HCT116 (cell line): Measurements from ENCODE around the gene IGSF5. TPM values are rescaled to one million over a fixed set of nuclear protein-coding genes. Genes with fewer than 3 reads are reported as not detected.

Experiments used
- ATAC-seq: fragments of 200-7000 bp; cut with Tn5 transposase; 2 replicates; pipeline ENCODE4 v1.9.1; 2020; ENCODE audit warnings: mild to moderate bottlenecking, moderate library complexity
- BruUV-seq: library from RNA; stranded (reverse); fragments of 400-500 nt; replicated peaks from 2 replicates; lab custom pipeline; 2021; lab: Mats Ljungman, UMichigan
- CTCF ChIA-PET: fragments of 300-600 bp; sonication (Branson Sonifier 250); formaldehyde crosslinking; loops from one replicate; lab custom pipeline; 2021; ENCODE audit warnings: antibody characterized with exemption; lab: Charles Lee
- POLR2A ChIA-PET: fragments of 300-600, 350-600 bp; sonication (Branson Sonifier 250); formaldehyde crosslinking; loops from one replicate; lab custom pipeline; 2021; ENCODE audit warnings: antibody characterized with exemption; lab: Charles Lee
- RAD21 ChIA-PET, 2 experiments: fragments of 300-600 bp; sonication (Branson Sonifier 250); formaldehyde crosslinking; loops; one replicate each; lab custom pipeline; 2023; ENCODE audit warnings: low total read pairs in 2 of 2; ENCODE audit not compliant: uncharacterized antibody in 2 of 2, unreplicated experiment in 2 of 2, low non-redundant PET in 1 of 2; lab: Charles Lee
- DNase-seq: peaks from one replicate; pipeline ENCODE4 v3.0.0-alpha.2; 2010; ENCODE audit warnings: low read depth, low spot score
- H2AFZ ChIP-seq: fragments of 200-600 bp; shearing (Covaris generic), sonication (generic); 2 replicates; pipeline ENCODE4 v1.6.1; 2017; ENCODE audit warnings: low read depth, mixed run types, mixed read lengths, antibody characterized with exemption, low read length; ENCODE audit not compliant: poor library complexity, severe bottlenecking
- H3K27ac ChIP-seq: 2 replicates; pipeline ENCODE4 v1.5.1; 2012; ENCODE audit warnings: low read depth, low read length
- H3K27me3 ChIP-seq: fragments of 200-600 bp; sonication (generic); 2 replicates; pipeline ENCODE4 v1.6.1; 2016; ENCODE audit warnings: mixed run types, low read length, mixed read lengths; ENCODE audit not compliant: insufficient read depth
- H3K36me3 ChIP-seq, 2 experiments: fragments of 200-500 bp in 1 of 2; fragments of 200-600 bp in 1 of 2; sonication (Bioruptor generic) in 1 of 2; sonication (generic) in 1 of 2; 2 replicates each; pipeline versions ENCODE4 v1.5.1 to v1.6.1; 2014 to 2016; ENCODE audit warnings: low read length in 2 of 2, inconsistent platforms in 1 of 2, mixed read lengths in 1 of 2, mixed run types in 1 of 2; ENCODE audit not compliant: insufficient read depth in 2 of 2, control insufficient read depth in 1 of 2
- H3K4me1 ChIP-seq, 2 experiments: fragments of 200-600 bp in 1 of 2; sonication (generic) in 1 of 2; 2 replicates each; pipeline versions ENCODE4 v1.5.1 to v1.6.1; 2012 to 2017; ENCODE audit warnings: low read length in 2 of 2, inconsistent platforms in 1 of 2, mild to moderate bottlenecking in 1 of 2, mixed read lengths in 1 of 2, mixed run types in 1 of 2, moderate library complexity in 1 of 2; ENCODE audit not compliant: insufficient read depth in 2 of 2, control insufficient read depth in 1 of 2
- H3K4me2 ChIP-seq: fragments of 200-600 bp; sonication (generic); 2 replicates; pipeline ENCODE4 v1.6.1; 2017; ENCODE audit warnings: mixed run types, low read length, mixed read lengths
- H3K4me3 ChIP-seq, 2 experiments: fragments of 200-600 bp in 1 of 2; sonication (generic) in 1 of 2; replicated peaks in 1 of 2; 2 replicates each; pipeline ENCODE4 v1.5.1; 2011 to 2016; ENCODE audit warnings: low read length in 2 of 2, control low read depth in 1 of 2, low read depth in 1 of 2, mild to moderate bottlenecking in 1 of 2, mixed read lengths in 1 of 2, mixed run types in 1 of 2
- H3K79me2 ChIP-seq: fragments of 200-600 bp; sonication (generic); 2 replicates; pipeline ENCODE4 v1.6.1; 2017; ENCODE audit warnings: mild to moderate bottlenecking, mixed run types, low read length, moderate library complexity, mixed read lengths; ENCODE audit not compliant: insufficient read depth
- H3K9ac ChIP-seq: fragments of 200-600 bp; sonication (generic); 2 replicates; pipeline ENCODE4 v1.6.1; 2016; ENCODE audit warnings: low read length, mixed read lengths
- H3K9me2 ChIP-seq: fragments of 200-600 bp; sonication (generic), shearing (Covaris generic); 2 replicates; pipeline ENCODE4 v1.6.1; 2017; ENCODE audit warnings: mixed run types, mild to moderate bottlenecking, moderate library complexity; ENCODE audit not compliant: insufficient read depth
- H3K9me3 ChIP-seq, 2 experiments: fragments of 200-500 bp in 1 of 2; fragments of 200-600 bp in 1 of 2; sonication (Bioruptor generic) in 1 of 2; sonication (generic) in 1 of 2; 2 replicates each; pipeline ENCODE4 v1.6.1; 2014 to 2017; ENCODE audit warnings: low read length in 2 of 2, mixed read lengths in 2 of 2, inconsistent platforms in 1 of 2, low read depth in 1 of 2, mild to moderate bottlenecking in 1 of 2, mixed run types in 1 of 2, moderate library complexity in 1 of 2; ENCODE audit not compliant: control insufficient read depth in 1 of 2, insufficient read depth in 1 of 2
- H4K20me1 ChIP-seq: fragments of 200-600 bp; sonication (generic), shearing (Covaris generic); 2 replicates; pipeline ENCODE4 v1.6.1; 2017; ENCODE audit warnings: mixed run types, mild to moderate bottlenecking, moderate library complexity; ENCODE audit not compliant: insufficient read depth
- ATF3 ChIP-seq: IDR thresholded peaks from 2 replicates; pipeline ENCODE4 v1.6.1; 2012
- CBX3 ChIP-seq: IDR thresholded peaks from 2 replicates; pipeline ENCODE4 v1.6.1; 2012; ENCODE audit warnings: low read depth
- CEBPB ChIP-seq: IDR thresholded peaks from 2 replicates; pipeline ENCODE4 v1.6.1; 2012; ENCODE audit warnings: low read depth
- CTCF ChIP-seq, 3 experiments: fragments of 200-600 bp in 1 of 3; sonication (generic) in 1 of 3; IDR thresholded peaks in 2 of 3; conservative IDR thresholded peaks in 1 of 3; 2 replicates each; pipeline ENCODE4 v1.5.1; 2012 to 2017; ENCODE audit warnings: low read depth in 2 of 3, low read length in 2 of 3, antibody characterized with exemption in 1 of 3, borderline replicate concordance in 1 of 3, control low read depth in 1 of 3, mild to moderate bottlenecking in 1 of 3, mixed read lengths in 1 of 3, mixed run types in 1 of 3, moderate library complexity in 1 of 3; ENCODE audit not compliant: insufficient read depth in 1 of 3
- EGR1 ChIP-seq: IDR thresholded peaks from 2 replicates; pipeline ENCODE4 v1.6.1; 2012; ENCODE audit warnings: low read depth
- ELF1 ChIP-seq: IDR thresholded peaks from 2 replicates; pipeline ENCODE4 v1.6.1; 2012; ENCODE audit warnings: low read depth, borderline replicate concordance
- EZH2 ChIP-seq: fragments of 200-600 bp; sonication (generic); IDR thresholded peaks from 2 replicates; pipeline ENCODE4 v1.6.1; 2017; ENCODE audit warnings: antibody characterized with exemption, mixed run types
- EZH2phosphoT487 ChIP-seq: fragments of 200-600 bp; IDR thresholded peaks from 2 replicates; pipeline ENCODE4 v1.6.1; 2018; ENCODE audit warnings: antibody characterized with exemption, borderline replicate concordance
- FOSL1 ChIP-seq: IDR thresholded peaks from 2 replicates; pipeline ENCODE4 v1.6.1; 2012; ENCODE audit warnings: low read depth
- JUND ChIP-seq: IDR thresholded peaks from 2 replicates; pipeline ENCODE4 v1.6.1; 2012
- MAX ChIP-seq: IDR thresholded peaks from 2 replicates; pipeline ENCODE4 v1.6.1; 2012
- POLR2AphosphoS5 ChIP-seq: IDR thresholded peaks from 2 replicates; pipeline ENCODE4 v1.6.1; 2011; ENCODE audit warnings: mild to moderate bottlenecking, low read depth, low read length, moderate library complexity
- RAD21 ChIP-seq: IDR thresholded peaks from 2 replicates; pipeline ENCODE4 v1.6.1; 2012; ENCODE audit warnings: low read depth, mild to moderate bottlenecking
- SIN3A ChIP-seq: IDR thresholded peaks from 2 replicates; pipeline ENCODE4 v1.6.1; 2012; ENCODE audit warnings: low read depth
- SRF ChIP-seq: IDR thresholded peaks from 2 replicates; pipeline ENCODE4 v1.6.1; 2012; ENCODE audit warnings: low read depth
- TCF7L2 ChIP-seq: IDR thresholded peaks from 2 replicates; pipeline ENCODE4 v1.7.0; 2011; ENCODE audit warnings: borderline replicate concordance, inconsistent platforms; ENCODE audit not compliant: insufficient read depth, insufficient read length; ENCODE audit errors: extremely low read depth
- ZBTB33 ChIP-seq: IDR thresholded peaks from 2 replicates; pipeline ENCODE4 v1.6.1; 2011; ENCODE audit warnings: mild to moderate bottlenecking, low read length, moderate library complexity; ENCODE audit not compliant: insufficient replicate concordance; ENCODE audit errors: extremely low read depth
- ZNF274 ChIP-seq: fragments of 200-500 bp; sonication (Bioruptor generic); IDR thresholded peaks from 2 replicates; pipeline ENCODE4 v1.6.1; 2014; ENCODE audit warnings: mild to moderate bottlenecking, low read depth, low read length, inconsistent platforms
- intact Hi-C: fragments of 100-400 bp; cut with micrococcal nuclease; formaldehyde crosslinking; loops from 2 replicates; pipeline ENCODE4 v1.10.0; 2022
- total RNA-seq: library from RNA; stranded (reverse); gene quantifications from one replicate; pipeline ENCODE4 v1.2.1, GENCODE V29; 2021; ENCODE audit not compliant: unreplicated experiment

The IGSF5 gene
- total RNA-seq, 1 experiment from 2014 or later, result not detected

- RAD21 ChIA-PET, result no interaction called here
- intact Hi-C loops, result no loop called here
- no peaks in the 10 kb centered on the region for H3K4me1 ChIP-seq
- no peak for DNase-seq
- no peaks in the 10 kb centered on the region for H3K9me2 ChIP-seq
- TF ChIP-seq ZNF274, result no peak
- TF ChIP-seq ZBTB33, result no peak
- no peak for TF ChIP-seq TCF7L2
- TF ChIP-seq MAX, result no peak
- no peak for TF ChIP-seq POLR2AphosphoS5
- TF ChIP-seq ELF1, result no peak
- TF ChIP-seq SIN3A, result no peak
- TF ChIP-seq CBX3, result no peak
- TF ChIP-seq RAD21, result no peak
- TF ChIP-seq EGR1, result no peak
- no peak for TF ChIP-seq CTCF (IDR thresholded peaks at IDR 0.05 in 2 of 3, conservative IDR thresholded peaks at IDR 0.05 in 1 of 3; ENCODE audit: borderline replicate concordance in 1 of 3, insufficient read depth in 1 of 3, low read depth in 2 of 3, low read length in 2 of 3)
- TF ChIP-seq ATF3, result no peak
- no peak for TF ChIP-seq SRF
- no peak for TF ChIP-seq CEBPB
- no peak for TF ChIP-seq FOSL1
- TF ChIP-seq JUND, result no peak
- TF ChIP-seq EZH2phosphoT487, result no peak
- TF ChIP-seq EZH2, result no peak
- peaks cover 0 to 3% of the 10 kb centered on the region in 2 experiments; a peak in 1 of 4 replicates for H3K9me3 ChIP-seq
- ATAC-seq, result no peak
- no peak overlapping the region for H3K4me2 ChIP-seq
- POLR2A ChIA-PET, result no interaction called here
- no peaks in the 10 kb centered on the region for H3K79me2 ChIP-seq
- H3K27me3 ChIP-seq, result no peaks in the 10 kb centered on the region
- CTCF ChIA-PET, result no interaction called here
- H3K4me3 ChIP-seq, result no peak overlapping the region
- no peak overlapping the region for H2AFZ ChIP-seq
- H3K27ac ChIP-seq, result no peak overlapping the region
- H3K9ac ChIP-seq, result no peak overlapping the region
- no TSS peak for BruUV-seq
- no peaks in the 10 kb centered on the region for H3K36me3 ChIP-seq
- H4K20me1 ChIP-seq, result no peaks in the 10 kb centered on the region
Measured at GRCh38 chr21:39807738-39808137, 62.8 kb downstream of the IGSF5 start.
